ENCODE measurements around the gene MUCL3. TPM values are rescaled to one million over a fixed set of nuclear protein-coding genes. Genes with fewer than 3 reads are reported as not detected.
"Not testable (repeated sequence)": the region's sequence is repeated elsewhere in the genome, so short reads cannot be mapped to it uniquely, and the experiment has no call there.

Gene MUCL3
- total and polyA plus RNA-seq, 2 donors (not counting 1 experiment from before 2014, with no cell fraction given) = not detected

DNA sequence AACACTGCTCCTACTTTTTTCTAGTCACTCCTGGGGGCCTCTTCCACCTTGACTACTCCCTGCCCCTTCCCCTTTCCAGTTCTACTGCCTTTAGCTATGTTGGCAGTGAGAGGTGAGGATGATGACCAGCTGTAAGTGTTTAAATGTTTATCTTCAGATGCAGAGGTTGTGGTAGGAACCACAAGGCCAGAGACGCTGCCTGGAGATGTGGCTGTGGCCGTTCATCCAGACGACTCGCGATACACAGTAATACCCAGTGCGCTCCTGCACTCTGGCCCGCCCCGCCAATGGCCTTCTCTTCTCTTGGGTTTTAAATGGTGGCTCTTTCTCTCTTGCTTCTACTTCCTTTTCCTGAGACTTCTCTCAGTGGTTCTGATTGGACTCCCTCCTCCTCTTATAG lies 22.1 kb upstream of the MUCL3 start:
- TF ChIP-seq, protein P1, sequence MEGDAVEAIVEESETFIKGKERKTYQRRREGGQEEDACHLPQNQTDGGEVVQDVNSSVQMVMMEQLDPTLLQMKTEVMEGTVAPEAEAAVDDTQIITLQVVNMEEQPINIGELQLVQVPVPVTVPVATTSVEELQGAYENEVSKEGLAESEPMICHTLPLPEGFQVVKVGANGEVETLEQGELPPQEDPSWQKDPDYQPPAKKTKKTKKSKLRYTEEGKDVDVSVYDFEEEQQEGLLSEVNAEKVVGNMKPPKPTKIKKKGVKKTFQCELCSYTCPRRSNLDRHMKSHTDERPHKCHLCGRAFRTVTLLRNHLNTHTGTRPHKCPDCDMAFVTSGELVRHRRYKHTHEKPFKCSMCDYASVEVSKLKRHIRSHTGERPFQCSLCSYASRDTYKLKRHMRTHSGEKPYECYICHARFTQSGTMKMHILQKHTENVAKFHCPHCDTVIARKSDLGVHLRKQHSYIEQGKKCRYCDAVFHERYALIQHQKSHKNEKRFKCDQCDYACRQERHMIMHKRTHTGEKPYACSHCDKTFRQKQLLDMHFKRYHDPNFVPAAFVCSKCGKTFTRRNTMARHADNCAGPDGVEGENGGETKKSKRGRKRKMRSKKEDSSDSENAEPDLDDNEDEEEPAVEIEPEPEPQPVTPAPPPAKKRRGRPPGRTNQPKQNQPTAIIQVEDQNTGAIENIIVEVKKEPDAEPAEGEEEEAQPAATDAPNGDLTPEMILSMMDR (conservative IDR thresholded peaks at IDR 0.05 in 1 of 2, IDR thresholded peaks at IDR 0.05 in 1 of 2; ENCODE audit: low read depth in 1 of 2, low read length in 2 of 2) = no peak
- no peak for TF ChIP-seq EZH2 (IDR thresholded peaks at IDR 0.05; ENCODE audit: low read length, missing control alignments)
- no peaks in the 10 kb centered on the region for H3K79me2 ChIP-seq (ENCODE audit: control insufficient read depth, insufficient read depth, low read length)
- no peak for DNase-seq (ENCODE audit: low read depth in 2 of 2)
- no peak overlapping the region for H3K4me2 ChIP-seq (ENCODE audit: extremely low read depth, insufficient read depth, low read length)
- H4K20me1 ChIP-seq (ENCODE audit: control insufficient read depth, extremely low read depth, insufficient read depth, low read length) = no peaks in the 10 kb centered on the region
- peaks cover 6% of the 10 kb centered on the region for H3K4me1 ChIP-seq (ENCODE audit: control insufficient read depth, extremely low read depth, insufficient read depth, low read length)
- no peaks in the 10 kb centered on the region for H3K9me3 ChIP-seq (ENCODE audit: control insufficient read depth, insufficient read depth, low read depth, low read length)
- H3K27ac ChIP-seq (ENCODE audit: insufficient read depth, low read length) = no peak overlapping the region
- H2AFZ ChIP-seq (ENCODE audit: low read length) = no peak overlapping the region
- H3K9ac ChIP-seq (ENCODE audit: insufficient read depth, low read length) = no peak overlapping the region
- no peaks in the 10 kb centered on the region for H3K27me3 ChIP-seq (ENCODE audit: control insufficient read depth, insufficient read depth, low read length)
- peaks cover 9% of the 10 kb centered on the region for H3K36me3 ChIP-seq (ENCODE audit: control insufficient read depth, insufficient read depth, low read length)
- H3K4me3 ChIP-seq (replicated peaks in 1 of 4; ENCODE audit: control extremely low read depth in 1 of 4, insufficient read depth in 1 of 4, low read depth in 3 of 4, low read length in 4 of 4) = no peak overlapping the region

DNA sequence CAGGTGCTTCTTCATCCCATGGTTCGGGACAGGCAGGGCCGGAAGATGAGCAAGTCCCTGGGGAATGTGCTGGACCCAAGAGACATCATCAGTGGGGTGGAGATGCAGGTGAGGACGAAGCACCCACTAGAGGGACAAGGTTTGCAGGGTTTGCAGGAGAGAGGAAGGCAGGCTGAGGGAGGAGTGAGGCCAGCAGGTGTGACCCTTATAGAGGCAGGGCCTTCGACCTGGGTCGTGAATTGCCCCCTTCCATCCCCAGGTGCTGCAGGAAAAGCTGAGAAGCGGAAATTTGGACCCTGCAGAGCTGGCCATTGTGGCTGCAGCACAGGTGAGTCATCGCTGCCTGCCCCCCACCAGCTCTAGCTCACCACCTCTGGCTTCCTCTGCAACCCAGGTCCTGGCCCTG lies 18.3 kb upstream of the MUCL3 start:
- no peaks in the 10 kb centered on the region for H3K27me3 ChIP-seq (ENCODE audit: control insufficient read depth, insufficient read depth, low read length)
- H3K79me2 ChIP-seq (ENCODE audit: control insufficient read depth, insufficient read depth, low read length) = no peaks in the 10 kb centered on the region
- no peaks in the 10 kb centered on the region for H3K9me3 ChIP-seq (ENCODE audit: control insufficient read depth, insufficient read depth, low read depth, low read length)
- H2AFZ ChIP-seq (ENCODE audit: low read length) = no peak overlapping the region
- H3K36me3 ChIP-seq (ENCODE audit: control insufficient read depth, insufficient read depth, low read length) = peaks cover 8% of the 10 kb centered on the region
- no peak for DNase-seq (ENCODE audit: low read depth in 2 of 2)
- no peak overlapping the region for H3K4me2 ChIP-seq (ENCODE audit: extremely low read depth, insufficient read depth, low read length)
- H3K4me1 ChIP-seq (ENCODE audit: control insufficient read depth, extremely low read depth, insufficient read depth, low read length) = no peaks in the 10 kb centered on the region
- no peaks in the 10 kb centered on the region for H4K20me1 ChIP-seq (ENCODE audit: control insufficient read depth, extremely low read depth, insufficient read depth, low read length)
- H3K9ac ChIP-seq (ENCODE audit: insufficient read depth, low read length) = no peak overlapping the region
- H3K27ac ChIP-seq (ENCODE audit: insufficient read depth, low read length) = no peak overlapping the region
- no peak overlapping the region for H3K4me3 ChIP-seq (replicated peaks in 1 of 4; ENCODE audit: control extremely low read depth in 1 of 4, insufficient read depth in 1 of 4, low read depth in 3 of 4, low read length in 4 of 4)
- TF ChIP-seq, protein P1 (conservative IDR thresholded peaks at IDR 0.05 in 1 of 2, IDR thresholded peaks at IDR 0.05 in 1 of 2; ENCODE audit: low read depth in 1 of 2, low read length in 2 of 2) = no peak

DNA sequence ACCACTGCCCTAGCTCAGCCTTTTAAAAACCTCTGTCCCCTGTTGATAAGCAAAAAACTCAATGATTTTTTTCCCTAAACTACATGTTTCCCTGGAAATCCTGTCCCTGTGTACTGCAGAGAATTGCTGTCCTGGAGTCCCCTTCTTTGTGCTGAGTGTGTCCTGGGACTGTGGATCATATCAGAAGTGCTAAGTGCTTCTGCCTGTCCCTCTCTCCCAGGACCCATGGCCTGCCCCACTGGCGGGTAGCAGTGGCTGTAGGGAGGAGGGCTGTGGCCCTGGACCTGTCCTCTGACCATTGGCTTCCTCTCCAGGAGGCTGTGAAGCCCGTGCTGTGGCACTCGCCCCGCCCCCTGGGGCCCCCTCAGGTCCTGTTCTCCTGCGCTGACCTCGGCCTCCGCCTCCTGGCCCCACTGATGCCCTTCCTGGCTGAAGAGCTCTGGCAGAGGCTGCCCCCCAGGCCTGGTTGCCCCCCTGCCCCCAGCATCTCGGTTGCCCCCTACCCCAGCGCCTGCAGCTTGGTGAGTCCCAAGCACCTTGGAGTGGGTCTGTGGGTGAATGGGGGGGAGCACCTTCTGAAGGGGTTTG lies 16.6 kb upstream of the MUCL3 start:
- not testable (repeated sequence) for H3K27me3 ChIP-seq (ENCODE audit: control insufficient read depth, insufficient read depth, low read length); H3K4me3 ChIP-seq (replicated peaks in 1 of 4; ENCODE audit: control extremely low read depth in 1 of 4, insufficient read depth in 1 of 4, low read depth in 3 of 4, low read length in 4 of 4); H3K9ac ChIP-seq (ENCODE audit: insufficient read depth, low read length); H2AFZ ChIP-seq (ENCODE audit: low read length); DNase-seq (ENCODE audit: low read depth in 2 of 2); H3K79me2 ChIP-seq (ENCODE audit: control insufficient read depth, insufficient read depth, low read length); H3K4me1 ChIP-seq (ENCODE audit: control insufficient read depth, extremely low read depth, insufficient read depth, low read length); H3K36me3 ChIP-seq (ENCODE audit: control insufficient read depth, insufficient read depth, low read length); H4K20me1 ChIP-seq (ENCODE audit: control insufficient read depth, extremely low read depth, insufficient read depth, low read length); H3K27ac ChIP-seq (ENCODE audit: insufficient read depth, low read length); H3K9me3 ChIP-seq (ENCODE audit: control insufficient read depth, insufficient read depth, low read depth, low read length); H3K4me2 ChIP-seq (ENCODE audit: extremely low read depth, insufficient read depth, low read length)
